Loucy (cell line): ENCODE results near the gene SPSB1.

ENCODE experiments used
- EZH2phosphoT487 ChIP-seq: fragments of 200-600 bp; IDR thresholded peaks from 2 replicates; pipeline ENCODE4 v1.6.1; 2018; ENCODE audit warnings: antibody characterized with exemption, mild to moderate bottlenecking, moderate library complexity, borderline replicate concordance
- TF ChIP-seq, protein P1 (sequence below): fragments of 200-600 bp; sonication (generic); conservative IDR thresholded peaks from 2 replicates; pipeline ENCODE4 v1.5.1; 2014; ENCODE audit warnings: mild to moderate bottlenecking, antibody characterized with exemption, low read length

DNA sequence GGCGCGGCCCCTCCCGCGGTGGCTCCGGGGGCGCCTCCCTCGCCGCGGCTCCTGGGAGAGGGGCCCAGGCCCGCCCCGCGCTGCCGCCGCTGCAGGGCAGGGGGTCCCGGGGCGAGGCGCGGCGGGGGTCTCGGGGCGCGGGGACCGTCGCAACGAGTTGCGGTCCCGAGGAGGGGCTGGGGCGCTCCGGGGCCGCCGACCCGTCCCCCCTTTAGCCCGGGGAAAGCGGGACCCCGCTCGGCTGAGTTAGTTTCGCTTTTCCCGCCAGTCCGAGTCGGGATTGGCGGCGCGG, 493 bp downstream of the SPSB1 start:
- TF ChIP-seq, protein P1, sequence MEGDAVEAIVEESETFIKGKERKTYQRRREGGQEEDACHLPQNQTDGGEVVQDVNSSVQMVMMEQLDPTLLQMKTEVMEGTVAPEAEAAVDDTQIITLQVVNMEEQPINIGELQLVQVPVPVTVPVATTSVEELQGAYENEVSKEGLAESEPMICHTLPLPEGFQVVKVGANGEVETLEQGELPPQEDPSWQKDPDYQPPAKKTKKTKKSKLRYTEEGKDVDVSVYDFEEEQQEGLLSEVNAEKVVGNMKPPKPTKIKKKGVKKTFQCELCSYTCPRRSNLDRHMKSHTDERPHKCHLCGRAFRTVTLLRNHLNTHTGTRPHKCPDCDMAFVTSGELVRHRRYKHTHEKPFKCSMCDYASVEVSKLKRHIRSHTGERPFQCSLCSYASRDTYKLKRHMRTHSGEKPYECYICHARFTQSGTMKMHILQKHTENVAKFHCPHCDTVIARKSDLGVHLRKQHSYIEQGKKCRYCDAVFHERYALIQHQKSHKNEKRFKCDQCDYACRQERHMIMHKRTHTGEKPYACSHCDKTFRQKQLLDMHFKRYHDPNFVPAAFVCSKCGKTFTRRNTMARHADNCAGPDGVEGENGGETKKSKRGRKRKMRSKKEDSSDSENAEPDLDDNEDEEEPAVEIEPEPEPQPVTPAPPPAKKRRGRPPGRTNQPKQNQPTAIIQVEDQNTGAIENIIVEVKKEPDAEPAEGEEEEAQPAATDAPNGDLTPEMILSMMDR: no peak
- no peak for TF ChIP-seq EZH2phosphoT487
